HFFc6 (cell line): ENCODE measurements around the gene OGA. TPM values are rescaled to one million over a fixed set of nuclear protein-coding genes. Genes with fewer than 3 reads are reported as not detected.

Experiments used
- DNase-seq: peaks from one replicate; pipeline ENCODE4 v3.0.0-alpha.2; 2018
- H3K27ac Mint-ChIP-seq: 2 replicates; pipeline ENCODE4 v1.8.0; 2020; ENCODE audit warnings: mild to moderate bottlenecking, mixed read lengths
- H3K27me3 Mint-ChIP-seq: 2 replicates; pipeline ENCODE4 v1.8.0; 2021; ENCODE audit warnings: mild to moderate bottlenecking, moderate library complexity, mixed read lengths; ENCODE audit not compliant: insufficient read depth
- H3K36me3 Mint-ChIP-seq: 2 replicates; pipeline ENCODE4 v1.8.0; 2021; ENCODE audit warnings: low read depth, mixed read lengths
- H3K4me1 Mint-ChIP-seq: 2 replicates; pipeline ENCODE4 v1.8.0; 2020; ENCODE audit warnings: low read depth, mixed read lengths
- H3K4me3 Mint-ChIP-seq: 2 replicates; pipeline ENCODE4 v1.8.0; 2020; ENCODE audit warnings: mild to moderate bottlenecking, moderate library complexity, mixed read lengths
- H3K9me3 Mint-ChIP-seq: 2 replicates; pipeline ENCODE4 v1.8.0; 2020; ENCODE audit warnings: mild to moderate bottlenecking, mixed read lengths
- CTCF ChIP-seq: fragments of 200-600 bp; sonication (generic); IDR thresholded peaks from 2 replicates; pipeline ENCODE4 v1.5.0; 2021; ENCODE audit warnings: antibody characterized with exemption, mild to moderate bottlenecking
- total RNA-seq, 6 experiments: library from RNA; stranded (reverse); fragmentation: NEBNext Ultra II Directional; extraction: Animal tissue kit (Norgen Biotek cat#: 25700); gene quantifications; 2 replicates in 1 of 6; 3 replicates in 5 of 6; pipeline ENCODE4 v1.2.3, GENCODE V29; 2021

OGA gene
- total RNA-seq, 6 experiments from 2014 or later = 56.2 to 61.6 (median 59.1) TPM

GRCh38 chr10:101741938-101742337 lies 76.3 kb downstream of the OGA start:
- no peaks in the 10 kb centered on the region for H3K9me3 Mint-ChIP-seq
- no peak overlapping the region for H3K27ac Mint-ChIP-seq
- DNase-seq = no peak
- peaks cover 7% of the 10 kb centered on the region; the same call in 1 of the 2 replicates for H3K4me1 Mint-ChIP-seq
- no peak overlapping the region for H3K4me3 Mint-ChIP-seq
- no peak for TF ChIP-seq CTCF
- H3K27me3 Mint-ChIP-seq = peaks cover 29% of the 10 kb centered on the region
- no peaks in the 10 kb centered on the region for H3K36me3 Mint-ChIP-seq

GRCh38 chr10:101736666-101737065 lies 81.6 kb downstream of the OGA start:
- no peak overlapping the region for H3K4me3 Mint-ChIP-seq
- peaks cover 26% of the 10 kb centered on the region for H3K27me3 Mint-ChIP-seq
- TF ChIP-seq CTCF = no peak
- DNase-seq = no peak
- H3K9me3 Mint-ChIP-seq = no peaks in the 10 kb centered on the region
- H3K4me1 Mint-ChIP-seq = no peaks in the 10 kb centered on the region
- H3K36me3 Mint-ChIP-seq = no peaks in the 10 kb centered on the region
- no peak overlapping the region for H3K27ac Mint-ChIP-seq

Other genes with a start within 250 kb of the OGA start
- 10 to 100 TPM; 19.3 to 20.9 (median 19.7) TPM for gene POLL, start 230.2 kb downstream of the OGA start, total RNA-seq
- gene DPCD, start 230.1 kb downstream of the OGA start, total RNA-seq = 10 to 100 TPM; 30.6 to 36.1 (median 32.5) TPM
- 10 to 100 TPM; 22.9 to 33.3 (median 28.8) TPM for gene FBXW4, start 123.3 kb downstream of the OGA start, total RNA-seq
- not detected for gene FGF8, start 42.3 kb downstream of the OGA start, total RNA-seq
- gene NPM3, start 35.0 kb downstream of the OGA start, total RNA-seq = 10 to 100 TPM; 51.8 to 64.6 (median 54.8) TPM
- gene KCNIP2, start 25.4 kb upstream of the OGA start, total RNA-seq = 1 to 10 TPM in 1 of 6 experiments, under 1 TPM in 5; 0.31 to 1.3 (median 0.50) TPM
- 10 to 100 TPM; 18.0 to 21.7 (median 18.8) TPM for gene ARMH3, start 237.7 kb upstream of the OGA start, total RNA-seq
- gene HPS6, start 246.9 kb upstream of the OGA start, total RNA-seq = 10 to 100 TPM; 22.0 to 29.4 (median 24.0) TPM